Measurements from ENCODE around the gene FAM236D.
"Not testable (repeated sequence)": the region's sequence is repeated elsewhere in the genome, so short reads cannot be mapped to it uniquely, and the experiment has no call there.

DNA sequence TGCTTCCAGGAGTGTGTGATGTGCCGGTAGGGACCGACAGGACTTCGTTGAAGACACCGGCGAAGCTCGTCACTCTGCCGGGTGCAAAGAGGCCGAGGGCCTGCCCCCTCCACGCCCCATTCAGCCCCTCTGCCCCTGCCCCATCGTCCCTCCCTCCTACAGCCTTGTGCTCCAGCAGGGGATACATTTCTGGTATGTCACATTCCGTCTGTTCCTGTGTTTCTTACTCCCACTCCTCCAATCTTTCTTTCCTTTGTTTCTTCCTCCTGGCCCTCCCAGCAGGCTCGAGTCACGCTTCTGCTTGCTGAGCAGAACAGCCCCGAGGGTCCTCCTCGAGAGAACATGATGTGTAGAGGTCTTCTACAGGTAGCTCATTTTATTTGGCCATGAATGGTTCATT is 25.4 kb downstream of the FAM236D start, which contains the start of gene FAM236B:
- TF ChIP-seq SRF (IDR thresholded peaks at IDR 0.05; ENCODE audit: low read depth in 2 of 2, low read length in 2 of 2) = not testable (repeated sequence)
- TF ChIP-seq, protein P1, sequence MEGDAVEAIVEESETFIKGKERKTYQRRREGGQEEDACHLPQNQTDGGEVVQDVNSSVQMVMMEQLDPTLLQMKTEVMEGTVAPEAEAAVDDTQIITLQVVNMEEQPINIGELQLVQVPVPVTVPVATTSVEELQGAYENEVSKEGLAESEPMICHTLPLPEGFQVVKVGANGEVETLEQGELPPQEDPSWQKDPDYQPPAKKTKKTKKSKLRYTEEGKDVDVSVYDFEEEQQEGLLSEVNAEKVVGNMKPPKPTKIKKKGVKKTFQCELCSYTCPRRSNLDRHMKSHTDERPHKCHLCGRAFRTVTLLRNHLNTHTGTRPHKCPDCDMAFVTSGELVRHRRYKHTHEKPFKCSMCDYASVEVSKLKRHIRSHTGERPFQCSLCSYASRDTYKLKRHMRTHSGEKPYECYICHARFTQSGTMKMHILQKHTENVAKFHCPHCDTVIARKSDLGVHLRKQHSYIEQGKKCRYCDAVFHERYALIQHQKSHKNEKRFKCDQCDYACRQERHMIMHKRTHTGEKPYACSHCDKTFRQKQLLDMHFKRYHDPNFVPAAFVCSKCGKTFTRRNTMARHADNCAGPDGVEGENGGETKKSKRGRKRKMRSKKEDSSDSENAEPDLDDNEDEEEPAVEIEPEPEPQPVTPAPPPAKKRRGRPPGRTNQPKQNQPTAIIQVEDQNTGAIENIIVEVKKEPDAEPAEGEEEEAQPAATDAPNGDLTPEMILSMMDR (IDR thresholded peaks at IDR 0.05 in 2 of 3, conservative IDR thresholded peaks at IDR 0.05 in 1 of 3; ENCODE audit: control insufficient read depth in 2 of 3, extremely low read depth in 1 of 3, insufficient read depth in 1 of 3, low read depth in 3 of 3, low read length in 3 of 3) = not testable (repeated sequence)
